A549 (cell line): ENCODE measurements around the gene ZC3H12C.

Experiments
- EP300 ChIP-seq, 2 experiments: fragments of >200 bp; sonication (Bioruptor Twin); formaldehyde crosslinking; IDR thresholded peaks; 2 replicates in 1 of 2; 3 replicates in 1 of 2; pipeline ENCODE4 v1.6.1; 2016 to 2017
- JUN ChIP-seq, 2 experiments: fragments of >200 bp; sonication (Bioruptor Twin); formaldehyde crosslinking; IDR thresholded peaks; 2 replicates in 1 of 2; 3 replicates in 1 of 2; pipeline ENCODE4 v1.6.1; 2016 to 2017
- NR3C1 ChIP-seq: fragments of >200 bp; sonication (Bioruptor Twin); formaldehyde crosslinking; IDR thresholded peaks from 3 replicates; pipeline ENCODE4 v1.6.1; 2017
- RCOR1 ChIP-seq: fragments of 150-350 bp; IDR thresholded peaks from 2 replicates; pipeline ENCODE4 v1.6.1; 2014; ENCODE audit warnings: antibody characterized with exemption, low read length, low read depth
- REST ChIP-seq: fragments of 200-600 bp; sonication (generic); IDR thresholded peaks from 2 replicates; pipeline ENCODE4 v1.6.1; 2016; ENCODE audit warnings: antibody characterized with exemption, mild to moderate bottlenecking, moderate library complexity
- TF ChIP-seq, protein P1 (sequence below): fragments of >200 bp; sonication (Bioruptor Twin); formaldehyde crosslinking; IDR thresholded peaks from 3 replicates; pipeline ENCODE4 v1.6.1; 2016
- TF ChIP-seq, protein P2 (sequence below): fragments of 450-650 bp; IDR thresholded peaks from 2 replicates; pipeline ENCODE4 v1.6.1; 2014; ENCODE audit warnings: antibody characterized with exemption

GRCh38 chr11:110053848-110054414, 39.3 kb upstream of the ZC3H12C start:
- TF ChIP-seq RCOR1: no peak
- TF ChIP-seq, protein P1, sequence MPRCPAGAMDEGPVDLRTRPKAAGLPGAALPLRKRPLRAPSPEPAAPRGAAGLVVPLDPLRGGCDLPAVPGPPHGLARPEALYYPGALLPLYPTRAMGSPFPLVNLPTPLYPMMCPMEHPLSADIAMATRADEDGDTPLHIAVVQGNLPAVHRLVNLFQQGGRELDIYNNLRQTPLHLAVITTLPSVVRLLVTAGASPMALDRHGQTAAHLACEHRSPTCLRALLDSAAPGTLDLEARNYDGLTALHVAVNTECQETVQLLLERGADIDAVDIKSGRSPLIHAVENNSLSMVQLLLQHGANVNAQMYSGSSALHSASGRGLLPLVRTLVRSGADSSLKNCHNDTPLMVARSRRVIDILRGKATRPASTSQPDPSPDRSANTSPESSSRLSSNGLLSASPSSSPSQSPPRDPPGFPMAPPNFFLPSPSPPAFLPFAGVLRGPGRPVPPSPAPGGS: no peak
- TF ChIP-seq NR3C1: no peak
- TF ChIP-seq, protein P2, sequence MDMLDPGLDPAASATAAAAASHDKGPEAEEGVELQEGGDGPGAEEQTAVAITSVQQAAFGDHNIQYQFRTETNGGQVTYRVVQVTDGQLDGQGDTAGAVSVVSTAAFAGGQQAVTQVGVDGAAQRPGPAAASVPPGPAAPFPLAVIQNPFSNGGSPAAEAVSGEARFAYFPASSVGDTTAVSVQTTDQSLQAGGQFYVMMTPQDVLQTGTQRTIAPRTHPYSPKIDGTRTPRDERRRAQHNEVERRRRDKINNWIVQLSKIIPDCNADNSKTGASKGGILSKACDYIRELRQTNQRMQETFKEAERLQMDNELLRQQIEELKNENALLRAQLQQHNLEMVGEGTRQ: no peak
- TF ChIP-seq REST: no peak
- no peak for TF ChIP-seq EP300 (IDR thresholded peaks at IDR 0.05)
- TF ChIP-seq JUN (IDR thresholded peaks at IDR 0.05): no peak
